Subcutaneous adipose tissue (tissue), 4 donors: ENCODE results near the gene ZBTB7C. TPM values are rescaled to one million over a fixed set of nuclear protein-coding genes. Genes with fewer than 3 reads are reported as not detected.

Experiments
- CTCF ChIP-seq: fragments of 450-650 bp; IDR thresholded peaks from one replicate; pipeline ENCODE4 v1.5.1; 2016; ENCODE audit warnings: low read depth, mild to moderate bottlenecking, control low read depth, antibody characterized with exemption, moderate library complexity
- total RNA-seq, 4 donors: library from RNA; depleted of rRNA; stranded (reverse); fragments of >200 nt; gene quantifications; one replicate each; pipeline ENCODE4 v1.1.0, GENCODE V29; 2016

Gene ZBTB7C
- total RNA-seq, 4 donors from 2014 or later: 1.0 to 5.5 (median 4.4) TPM

GRCh38 chr18:48043166-48043565 lies 366.0 kb downstream of the ZBTB7C start:
- no peak for TF ChIP-seq CTCF

- no peak for TF ChIP-seq CTCF
Measured at GRCh38 chr18:48042431-48042830, 366.8 kb downstream of the ZBTB7C start.

GRCh38 chr18:48040457-48041110 lies 368.6 kb downstream of the ZBTB7C start:
- TF ChIP-seq CTCF: no peak

- no peak for TF ChIP-seq CTCF
Measured at GRCh38 chr18:48039769-48040215, 369.4 kb downstream of the ZBTB7C start.

- TF ChIP-seq CTCF: no peak
Measured at GRCh38 chr18:48038636-48039035, 370.5 kb downstream of the ZBTB7C start.

GRCh38 chr18:48037481-48038271 lies 371.5 kb downstream of the ZBTB7C start:
- TF ChIP-seq CTCF: no peak

- no peak for TF ChIP-seq CTCF
Measured at GRCh38 chr18:48036641-48037421, 372.4 kb downstream of the ZBTB7C start.
